Measurements from ENCODE around the gene HSDL2.

HSDL2 gene

GRCh38 chr9:112446526-112446925 lies 66.6 kb downstream of the HSDL2 start:
- DNase-seq (ENCODE audit: low spot score) = no peak

GRCh38 chr9:112447283-112447761 lies 67.4 kb downstream of the HSDL2 start:
- DNase-seq (ENCODE audit: low spot score) = no peak

GRCh38 chr9:112462855-112463254 lies 82.9 kb downstream of the HSDL2 start:
- DNase-seq (ENCODE audit: low spot score) = no peak

- DNase-seq (ENCODE audit: low spot score) = no peak
Measured at GRCh38 chr9:112465352-112465751, 85.4 kb downstream of the HSDL2 start.

GRCh38 chr9:112472996-112473395 lies 93.1 kb downstream of the HSDL2 start:
- DNase-seq (ENCODE audit: low spot score) = no peak

- no peak for DNase-seq (ENCODE audit: low spot score)
Measured at GRCh38 chr9:112473986-112474385, 94.1 kb downstream of the HSDL2 start.

- no peak for DNase-seq (ENCODE audit: low spot score)
Measured at GRCh38 chr9:112475318-112475717, 95.4 kb downstream of the HSDL2 start.

GRCh38 chr9:112477330-112477729 lies 97.4 kb downstream of the HSDL2 start:
- no peak for DNase-seq (ENCODE audit: low spot score)

- no peak for DNase-seq (ENCODE audit: low spot score)
Measured at GRCh38 chr9:112479221-112479620, 99.3 kb downstream of the HSDL2 start.

- no peak for DNase-seq (ENCODE audit: low spot score)
Measured at GRCh38 chr9:112484607-112485006, 104.7 kb downstream of the HSDL2 start.

GRCh38 chr9:112485574-112485973 lies 105.7 kb downstream of the HSDL2 start:
- DNase-seq (ENCODE audit: low spot score) = no peak

- DNase-seq (ENCODE audit: low spot score) = peak; percentile 91
Measured at GRCh38 chr9:112486221-112487007, 106.5 kb downstream of the HSDL2 start, which contains the start of gene KIAA1958. Gene KIAA1958 (plus strand): TSS chr9:112486827. CDS start chr9:112574081, 87,254 bp downstream.

GRCh38 chr9:112487008-112487798 lies 107.3 kb downstream of the HSDL2 start:
- peak; percentile 66 for DNase-seq (ENCODE audit: low spot score)

GRCh38 chr9:112487799-112488340 lies 108.0 kb downstream of the HSDL2 start:
- no peak for DNase-seq (ENCODE audit: low spot score)

- DNase-seq (ENCODE audit: low spot score) = peak; percentile 45
Measured at GRCh38 chr9:112489039-112489546, 109.2 kb downstream of the HSDL2 start.

GRCh38 chr9:112489876-112490666 lies 110.2 kb downstream of the HSDL2 start:
- DNase-seq (ENCODE audit: low spot score) = no peak

GRCh38 chr9:112493393-112494137 lies 113.7 kb downstream of the HSDL2 start:
- DNase-seq (ENCODE audit: low spot score) = no peak

GRCh38 chr9:112494153-112494552 lies 114.2 kb downstream of the HSDL2 start:
- no peak for DNase-seq (ENCODE audit: low spot score)

- DNase-seq (ENCODE audit: low spot score) = no peak
Measured at GRCh38 chr9:112495614-112496013, 115.7 kb downstream of the HSDL2 start.

- no peak for DNase-seq (ENCODE audit: low spot score)
Measured at GRCh38 chr9:112496074-112496722, 116.3 kb downstream of the HSDL2 start.

Data from HuH-7.5 (cell line).